Activated CD8-positive, alpha-beta memory T cell treated with anti-CD3 and anti-CD28 coated beads, Interleukin-2, amount 50 U/mL, for 24 hours (primary cell): ENCODE measurements around the gene ABCB1.

Experiments
- DNase-seq: peaks from one replicate; pipeline ENCODE4 v3.0.0-alpha.2; 2020; ENCODE audit errors: extremely low read depth

ABCB1 gene

GRCh38 chr7:87513735-87514335 is 86.8 kb downstream of the ABCB1 start:
- DNase-seq = no peak

GRCh38 chr7:87512906-87513305 is 87.8 kb downstream of the ABCB1 start:
- DNase-seq = no peak

GRCh38 chr7:87511510-87511909 is 89.2 kb downstream of the ABCB1 start:
- no peak for DNase-seq

GRCh38 chr7:87510411-87510875 is 90.2 kb downstream of the ABCB1 start:
- no peak for DNase-seq

GRCh38 chr7:87507446-87507845 is 93.2 kb downstream of the ABCB1 start:
- DNase-seq = no peak

- DNase-seq = no peak
Observed at GRCh38 chr7:87506246-87507180, 94.2 kb downstream of the ABCB1 start.

- DNase-seq = no peak
Observed at GRCh38 chr7:87505557-87506245, 95.0 kb downstream of the ABCB1 start.

- no peak for DNase-seq
Observed at GRCh38 chr7:87505122-87505521, 95.6 kb downstream of the ABCB1 start.

- DNase-seq = no peak
Observed at GRCh38 chr7:87499494-87499893, 101.2 kb downstream of the ABCB1 start.

GRCh38 chr7:87498893-87499292 is 101.8 kb downstream of the ABCB1 start:
- no peak for DNase-seq

GRCh38 chr7:87497482-87497881 is 103.2 kb downstream of the ABCB1 start:
- no peak for DNase-seq

- DNase-seq = no peak
Observed at GRCh38 chr7:87495366-87495765, 105.3 kb downstream of the ABCB1 start.

GRCh38 chr7:87494454-87494853 is 106.2 kb downstream of the ABCB1 start:
- DNase-seq = no peak

GRCh38 chr7:87483131-87483530 is 117.6 kb downstream of the ABCB1 start:
- no peak for DNase-seq

- no peak for DNase-seq
Observed at GRCh38 chr7:87482115-87482514, 118.6 kb downstream of the ABCB1 start.

GRCh38 chr7:87480386-87480785 is 120.3 kb downstream of the ABCB1 start:
- DNase-seq = no peak

- DNase-seq = no peak
Observed at GRCh38 chr7:87479951-87480350, 120.7 kb downstream of the ABCB1 start.

- DNase-seq = no peak
Observed at GRCh38 chr7:87476179-87476557, 124.5 kb downstream of the ABCB1 start.

GRCh38 chr7:87475359-87476178 is 125.1 kb downstream of the ABCB1 start, which contains the start of gene ABCB4:
Gene ABCB4, minus strand, starts transcription at chr7:87475680. Its CDS starts 215 bp downstream, at chr7:87475465.
- no peak for DNase-seq

- DNase-seq = no peak
Observed at GRCh38 chr7:87474533-87475358, 125.9 kb downstream of the ABCB1 start.

- DNase-seq = no peak
Observed at GRCh38 chr7:87473986-87474385, 126.7 kb downstream of the ABCB1 start.
